Liver (tissue), 5 donors: ENCODE measurements around the gene TMEM178B. TPM values are rescaled to one million over a fixed set of nuclear protein-coding genes. Genes with fewer than 3 reads are reported as not detected.

Experiments used
- polyA plus RNA-seq, 2 donors: library from polyadenylated mRNA; stranded (reverse) in 1 of 2; unstranded in 1 of 2; fragments of 200-250 nt in 1 of 2; fragments of >200 nt in 1 of 2; fragmentation: Nextera tagmentation in 1 of 2; extraction: Ambion mirVana in 1 of 2; gene quantifications; one replicate each; pipeline versions ENCODE4 v1.2.1 to v1.2.3, GENCODE V29; 2013 to 2015
- small RNA-seq: library from RNA; depleted of rRNA; stranded (forward); fragments of <200 nt; gene quantifications from one replicate; pipeline ENCODE3, GENCODE V24; 2014
- total RNA-seq, 2 donors: library from RNA; depleted of rRNA; stranded (reverse); fragments of >200 nt; gene quantifications; one replicate each; pipeline ENCODE4 v1.2.3, GENCODE V29; 2014
- donor health status: healthy.
- donor health status: healthy.
- donor health status: healthy.

TMEM178B gene
- total and polyA plus RNA-seq, 4 donors: under 0.01 to 0.02 (median under 0.01) TPM; not detected in 1

Small RNAs within 50 kb of the gene (small RNA-seq; reads per million reads assigned to genes)
- gene AC006362.1 (not detected), gene RNU4-74P (not detected)

Other genes with a start within 250 kb of the TMEM178B start
- gene BRAF, start 149.1 kb upstream of the TMEM178B start, total RNA-seq: 10 to 100 TPM; 19.9 to 21.9 TPM
- gene BRAF, start 149.1 kb upstream of the TMEM178B start, polyA plus RNA-seq: 1 to 10 TPM; 2.6 to 8.0 TPM
- 10 to 100 TPM; 15.0 to 17.0 TPM for gene MRPS33, start 59.1 kb upstream of the TMEM178B start, total RNA-seq
- 10 to 100 TPM; 56.3 to 82.3 TPM for gene MRPS33, start 59.1 kb upstream of the TMEM178B start, polyA plus RNA-seq